Nephron (organoid): ENCODE results near the gene RILPL1.
A peak's percentile ranks its signal among the peaks of the same experiment; 100 is the strongest.

Experiments
- H3K27ac Mint-ChIP-seq, 3 experiments: 2 replicates each; pipeline ENCODE4 v1.8.0; 2020; ENCODE audit warnings: mixed read lengths in 3 of 3, mild to moderate bottlenecking in 2 of 3, moderate library complexity in 1 of 3
- H3K27me3 Mint-ChIP-seq: 2 replicates; pipeline ENCODE4 v1.8.0; 2021; ENCODE audit warnings: low read depth, mild to moderate bottlenecking, moderate library complexity, mixed read lengths
- H3K36me3 Mint-ChIP-seq: 2 replicates; pipeline ENCODE4 v1.8.0; 2020; ENCODE audit warnings: low read depth, mixed read lengths
- H3K4me1 Mint-ChIP-seq: 2 replicates; pipeline ENCODE4 v1.8.0; 2020; ENCODE audit warnings: mixed read lengths
- H3K4me3 Mint-ChIP-seq, 3 experiments: 2 replicates each; pipeline ENCODE4 v1.8.0; 2020; ENCODE audit warnings: mild to moderate bottlenecking in 3 of 3, mixed read lengths in 3 of 3, moderate library complexity in 2 of 3
- H3K9me3 Mint-ChIP-seq: 2 replicates; pipeline ENCODE4 v1.8.0; 2020; ENCODE audit warnings: mixed read lengths
- CTCF ChIP-seq, 3 experiments: fragments of 200-600 bp; sonication (generic); IDR thresholded peaks; one replicate each; pipeline ENCODE4 v1.5.0; 2021; ENCODE audit warnings: antibody characterized with exemption in 3 of 3; ENCODE audit not compliant: unreplicated experiment in 3 of 3

Gene RILPL1

GRCh38 chr12:123531091-123531490 lies 2.4 kb downstream of the RILPL1 start:
- Mint-ChIP-seq H3K4me1 (peaks cover 19% of the 10 kb centered on the region), H3K27ac (peak overlapping the region in 1 of 3 experiments; percentile 90), H3K4me3 (peak overlapping the region; percentile 88 to 92 (median 90)), H3K27me3 (no peaks in the 10 kb centered on the region), H3K9me3 (peaks cover 4% of the 10 kb centered on the region), H3K36me3 (peaks cover 29% of the 10 kb centered on the region)
- TF ChIP-seq CTCF (IDR thresholded peaks at IDR 0.05; ENCODE audit: unreplicated experiment in 3 of 3): no peak

- TF ChIP-seq CTCF (IDR thresholded peaks at IDR 0.05; ENCODE audit: unreplicated experiment in 3 of 3): no peak
- Mint-ChIP-seq H3K36me3 (peaks cover 32% of the 10 kb centered on the region), H3K4me3 (peak overlapping the region; percentile 48 to 92 (median 90)), H3K9me3 (peaks cover 4% of the 10 kb centered on the region), H3K27me3 (no peaks in the 10 kb centered on the region), H3K27ac (no peak overlapping the region), H3K4me1 (peaks cover 19% of the 10 kb centered on the region)
Observed at GRCh38 chr12:123530668-123531067, 2.9 kb downstream of the RILPL1 start.

- H3K4me1 Mint-ChIP-seq: peaks cover 19% of the 10 kb centered on the region
- peaks cover 4% of the 10 kb centered on the region for H3K9me3 Mint-ChIP-seq
- no peak overlapping the region for H3K27ac Mint-ChIP-seq
- TF ChIP-seq CTCF (IDR thresholded peaks at IDR 0.05; ENCODE audit: unreplicated experiment in 3 of 3): no peak
- H3K27me3 Mint-ChIP-seq: no peaks in the 10 kb centered on the region
- peak overlapping the region; percentile 33 to 68 (median 48) for H3K4me3 Mint-ChIP-seq
- peaks cover 35% of the 10 kb centered on the region for H3K36me3 Mint-ChIP-seq
Observed at GRCh38 chr12:123529686-123530085, 3.8 kb downstream of the RILPL1 start.

- Mint-ChIP-seq H3K4me3 (no peak overlapping the region), H3K9me3 (peaks cover 4% of the 10 kb centered on the region), H3K27me3 (no peaks in the 10 kb centered on the region), H3K4me1 (peaks cover 19% of the 10 kb centered on the region), H3K36me3 (peaks cover 43% of the 10 kb centered on the region), H3K27ac (peak overlapping the region in 1 of 3 experiments; percentile 4)
- TF ChIP-seq CTCF (IDR thresholded peaks at IDR 0.05; ENCODE audit: unreplicated experiment in 3 of 3): no peak
Observed at GRCh38 chr12:123528858-123529257, 4.7 kb downstream of the RILPL1 start.

GRCh38 chr12:123526542-123527080 lies 6.9 kb downstream of the RILPL1 start:
- Mint-ChIP-seq H3K9me3 (peaks cover 4% of the 10 kb centered on the region), H3K27me3 (no peaks in the 10 kb centered on the region), H3K36me3 (peaks cover 55% of the 10 kb centered on the region), H3K4me3 (no peak overlapping the region), H3K4me1 (peaks cover 11% of the 10 kb centered on the region), H3K27ac (no peak overlapping the region)
- TF ChIP-seq CTCF (IDR thresholded peaks at IDR 0.05; ENCODE audit: unreplicated experiment in 3 of 3): no peak

- TF ChIP-seq CTCF (IDR thresholded peaks at IDR 0.05; ENCODE audit: unreplicated experiment in 3 of 3): no peak
- H3K9me3 Mint-ChIP-seq: peaks cover 4% of the 10 kb centered on the region
- H3K4me1 Mint-ChIP-seq: peaks cover 6% of the 10 kb centered on the region
- no peaks in the 10 kb centered on the region for H3K27me3 Mint-ChIP-seq
- H3K36me3 Mint-ChIP-seq: peaks cover 68% of the 10 kb centered on the region
- no peak overlapping the region for H3K4me3 Mint-ChIP-seq
- no peak overlapping the region for H3K27ac Mint-ChIP-seq
Observed at GRCh38 chr12:123524378-123524777, 9.1 kb downstream of the RILPL1 start.
